ENCODE data around the gene SLCO2B1.

SLCO2B1 gene

GRCh38 chr11:75254326-75254725, 103.4 kb downstream of the SLCO2B1 start:
- no peak for TF ChIP-seq CTCF (IDR thresholded peaks at IDR 0.05; ENCODE audit: low read depth, low read length, missing control alignments)
- no peak overlapping the region for H3K4me3 ChIP-seq (ENCODE audit: low read depth, low read length)

More at GRCh38 chr11:75254326-75254725, 103.4 kb downstream of the SLCO2B1 start:
- no peak for DNase-seq (ENCODE audit: low read depth)

Data from GM12864 (cell line).